Inflammatory macrophage (primary cell): ENCODE data around the gene NXPE2.
"Not testable (repeated sequence)": the region's sequence is repeated elsewhere in the genome, so short reads cannot be mapped to it uniquely, and the experiment has no call there.

Source experiments
- DNase-seq, 2 donors: peaks; one replicate each; pipeline ENCODE4 v3.0.0-alpha.2; 2020 to 2022
- total RNA-seq, 18 experiments: gene quantifications; one replicate each; lab custom pipeline; 2026; ENCODE audit warnings: mixed read lengths in 6 of 18, inconsistent platforms in 2 of 18; lab: John Stamatoyannopoulos, UW

Gene NXPE2
- total RNA-seq = 0 to 0.12 (median 0) reads per million in 18 experiments

DNA sequence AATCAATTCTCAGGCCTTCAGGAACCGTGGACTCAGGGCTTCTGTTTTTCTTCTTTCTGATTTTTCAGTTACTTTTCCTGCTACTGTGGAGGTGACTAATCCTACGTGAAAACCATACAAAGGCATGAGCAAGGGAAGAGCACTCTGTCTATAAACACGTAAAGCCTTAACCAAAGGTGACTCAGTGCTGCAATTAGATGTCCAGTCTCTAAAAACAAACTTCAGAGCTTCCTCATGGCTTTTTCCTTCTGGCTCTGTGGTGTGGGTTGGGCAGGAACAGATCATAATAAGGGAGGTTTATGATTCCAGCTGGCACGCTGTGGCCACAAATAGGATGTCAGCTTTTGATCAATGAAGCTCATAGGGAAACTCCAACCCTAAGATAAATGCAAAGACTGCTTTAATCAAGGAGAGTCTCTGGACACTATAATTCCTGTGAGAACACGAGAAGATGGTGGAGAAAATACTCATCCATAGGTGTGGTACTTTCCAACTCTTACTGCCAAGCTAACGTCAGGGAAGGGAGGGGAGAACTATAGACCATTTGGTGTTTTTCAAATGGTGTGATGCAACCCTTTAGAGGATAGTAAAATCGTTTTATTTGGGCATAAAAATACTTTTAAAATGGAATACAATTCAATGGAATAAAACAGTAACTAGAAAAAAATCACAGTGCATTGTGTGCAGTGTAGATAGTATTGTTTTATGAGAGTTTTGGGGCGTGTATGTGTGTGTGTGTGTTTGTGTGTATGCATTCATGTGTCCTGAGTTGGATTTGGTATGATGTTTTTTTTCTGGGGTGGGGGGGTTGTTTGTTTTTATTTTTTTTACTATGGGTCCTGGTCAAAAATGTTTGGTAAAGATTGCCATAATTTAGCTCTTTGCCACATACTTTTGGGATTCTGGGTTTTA is at the start of gene NXPE2:
TSS of gene NXPE2 (plus strand) at position 403 of the 912 bp plus-strand sequence. CDS start at position 452, 49 bp downstream.
- DNase-seq = no peak

DNA sequence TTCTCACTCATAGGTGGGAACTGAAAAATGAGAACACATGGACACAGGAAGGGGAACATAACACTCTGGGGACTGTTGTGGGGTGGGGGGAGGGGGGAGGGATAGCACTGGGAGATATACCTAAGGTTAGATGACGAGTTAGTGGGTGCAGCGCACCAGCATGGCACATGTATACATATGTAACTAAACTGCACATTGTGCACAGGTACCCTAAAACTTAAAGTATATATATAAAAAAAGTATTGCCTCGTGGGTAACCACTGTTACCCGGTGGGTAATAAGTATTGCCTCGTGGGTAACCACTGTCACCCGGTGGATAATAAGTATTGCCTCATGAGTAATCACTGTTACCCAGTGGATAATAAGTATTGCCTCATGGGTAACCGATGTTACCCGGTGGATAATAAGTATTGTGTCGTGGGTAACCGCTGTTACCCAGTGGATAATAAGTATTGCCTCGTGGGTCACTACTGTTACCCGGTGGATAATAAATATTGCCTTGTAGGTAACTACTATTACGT is 46.8 kb upstream of the NXPE2 start:
- DNase-seq = not testable (repeated sequence)

DNA sequence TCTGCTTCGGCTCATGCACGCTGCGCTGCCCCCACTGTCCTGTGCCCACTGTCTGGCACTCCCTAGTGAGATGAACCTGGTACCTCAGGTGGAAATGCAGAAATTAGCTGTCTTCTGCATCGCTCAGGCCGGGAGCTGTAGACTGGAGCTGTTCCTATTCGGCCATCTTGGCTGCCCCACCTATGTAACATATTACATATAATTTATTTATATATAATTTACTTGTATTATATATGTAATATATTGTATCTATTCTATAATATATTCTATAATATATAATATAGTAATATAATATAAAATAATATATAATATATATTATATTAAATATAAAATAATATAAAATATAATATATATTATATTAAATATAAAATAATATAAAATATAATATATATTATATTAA is 38.9 kb upstream of the NXPE2 start:
- not testable (repeated sequence) for DNase-seq

DNA sequence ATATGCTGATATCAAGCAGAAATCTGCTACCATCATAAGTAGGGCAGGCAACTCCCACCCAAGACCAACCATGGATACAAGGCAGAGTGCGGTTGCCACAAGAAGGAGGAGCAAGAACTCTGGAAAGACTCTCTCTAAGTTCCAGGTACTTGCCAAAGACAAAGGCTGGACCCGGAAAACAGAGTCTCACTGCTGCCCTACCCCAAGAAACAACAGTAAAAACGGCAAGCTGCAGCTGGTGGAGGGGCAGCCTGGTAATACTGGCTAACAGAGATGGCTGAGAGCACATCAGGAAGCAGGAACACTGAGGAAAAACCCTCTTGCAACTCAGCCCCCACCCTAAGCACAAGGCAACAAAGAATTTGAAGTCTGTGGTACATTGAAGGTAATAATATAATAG is 27.7 kb upstream of the NXPE2 start:
- no peak for DNase-seq

DNA sequence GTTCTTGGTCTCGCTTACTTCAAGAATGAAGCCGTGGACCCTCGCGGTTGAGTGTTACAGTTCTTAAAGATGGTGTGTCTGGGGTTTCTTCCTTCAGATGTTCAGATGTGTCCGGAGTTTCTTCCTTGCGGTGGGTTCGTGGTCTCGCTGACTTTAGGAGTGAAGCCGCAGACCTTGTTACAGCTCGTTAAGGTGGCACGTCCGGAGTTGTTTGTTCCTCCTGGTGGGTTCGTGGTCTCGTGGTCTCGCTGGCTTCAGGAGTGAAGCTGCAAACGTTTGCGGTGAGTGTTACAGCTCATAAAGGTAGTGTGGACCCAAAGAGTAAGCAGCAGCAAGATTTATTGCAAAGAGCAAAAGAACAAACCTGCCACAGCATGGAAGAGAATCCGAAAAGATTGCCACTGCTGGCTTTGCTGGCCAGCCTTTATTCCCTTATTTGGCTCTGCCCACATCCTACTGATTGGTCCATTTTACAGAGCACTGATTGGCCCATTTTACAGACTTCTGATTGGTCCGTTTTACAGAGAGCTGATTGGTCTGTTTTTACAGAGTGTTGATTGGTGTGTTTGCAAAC is 27.1 kb upstream of the NXPE2 start:
- no peak for DNase-seq

DNA sequence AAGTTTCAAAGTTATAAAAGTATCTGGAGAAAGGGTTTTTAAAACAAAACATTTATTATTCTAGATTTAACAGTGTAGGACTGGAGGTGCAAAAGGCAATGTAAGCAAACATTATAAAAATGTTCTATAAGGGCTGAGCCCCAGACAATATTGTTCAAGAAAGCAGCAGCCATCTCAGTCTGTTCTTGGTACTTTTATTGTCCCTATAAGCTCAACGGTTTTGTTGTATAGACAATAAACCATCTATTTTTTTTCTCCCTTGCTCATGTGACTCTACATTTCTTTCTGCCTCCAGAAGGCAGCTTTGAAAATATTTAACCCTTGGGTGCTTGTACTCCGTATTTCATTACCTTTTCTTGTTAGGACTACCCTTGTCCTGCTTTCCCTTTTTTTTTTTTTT is 25.2 kb upstream of the NXPE2 start:
- DNase-seq = no peak

DNA sequence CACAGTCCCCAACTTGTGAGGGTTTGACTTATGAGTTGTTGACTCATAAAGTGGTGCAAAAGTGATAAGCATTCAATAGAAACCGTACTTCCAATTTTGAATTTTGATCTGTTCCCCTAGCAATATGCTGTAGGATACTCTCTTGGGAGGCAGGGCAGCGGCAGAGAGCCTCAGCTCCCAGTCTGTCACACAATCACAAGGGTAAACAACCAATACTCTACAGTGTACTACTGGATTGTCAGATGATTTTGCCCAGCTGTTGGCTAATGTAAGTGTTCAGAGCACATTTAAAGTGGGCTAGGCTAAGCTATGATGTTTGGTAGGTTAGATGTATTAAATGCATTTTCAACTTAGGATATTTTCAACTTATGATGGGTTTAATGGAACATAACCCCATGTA is 13.7 kb upstream of the NXPE2 start:
- DNase-seq = no peak

DNA sequence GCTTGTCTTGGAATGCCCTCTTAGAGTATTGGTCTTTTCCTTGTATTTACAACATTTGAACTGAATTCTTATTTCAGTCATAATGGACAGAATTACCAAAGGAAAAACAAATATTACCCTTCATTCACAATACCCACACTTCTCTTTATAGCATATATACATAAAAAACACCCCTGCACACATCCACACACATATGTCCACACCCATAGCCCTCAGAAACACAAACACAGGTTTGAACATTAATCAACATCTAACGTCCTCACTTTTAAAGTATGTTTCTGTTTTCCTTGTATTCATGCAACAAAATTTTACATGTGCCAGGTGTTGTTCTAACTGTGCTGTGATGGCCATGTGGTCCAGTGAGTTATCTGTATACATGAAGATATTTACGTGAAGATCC is 11.6 kb upstream of the NXPE2 start:
- no peak for DNase-seq

DNA sequence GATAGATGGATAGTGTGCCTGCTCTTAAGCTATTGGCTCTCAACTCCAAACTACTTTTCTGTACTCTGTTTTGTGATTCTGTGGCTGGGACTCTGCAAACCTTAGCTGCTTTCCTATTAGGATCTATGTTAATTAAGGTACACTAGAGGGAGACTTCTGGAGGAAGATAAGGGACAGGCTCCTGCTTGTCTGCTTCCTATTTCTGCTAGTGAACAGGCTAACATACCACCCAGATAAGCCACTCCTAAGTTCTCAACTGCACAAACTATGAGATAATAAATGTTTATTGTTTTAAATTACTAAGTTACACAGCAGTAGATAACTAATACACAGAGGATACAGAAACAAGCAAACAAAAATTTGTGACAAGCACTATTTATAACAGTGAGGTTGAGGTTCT is 10.2 kb upstream of the NXPE2 start:
- no peak for DNase-seq

DNA sequence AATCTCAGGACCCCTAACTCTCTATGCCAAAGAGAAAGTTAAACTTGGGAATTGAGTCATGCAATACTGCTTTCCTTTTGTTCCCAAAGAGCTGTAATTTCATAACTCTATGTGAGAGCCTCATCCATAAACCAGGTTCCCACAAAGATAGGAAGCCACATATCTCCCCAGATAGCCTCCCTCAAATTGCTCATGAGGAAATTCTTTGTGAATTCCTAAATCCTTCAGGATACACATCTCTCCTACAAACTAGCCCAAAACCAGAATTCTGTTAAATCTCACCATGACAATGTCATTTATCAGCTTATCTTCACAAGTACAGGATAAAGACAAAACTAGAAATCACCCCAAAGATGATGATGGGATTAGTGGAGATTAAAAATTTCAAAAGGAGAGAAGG is 4.7 kb upstream of the NXPE2 start:
- no peak for DNase-seq

DNA sequence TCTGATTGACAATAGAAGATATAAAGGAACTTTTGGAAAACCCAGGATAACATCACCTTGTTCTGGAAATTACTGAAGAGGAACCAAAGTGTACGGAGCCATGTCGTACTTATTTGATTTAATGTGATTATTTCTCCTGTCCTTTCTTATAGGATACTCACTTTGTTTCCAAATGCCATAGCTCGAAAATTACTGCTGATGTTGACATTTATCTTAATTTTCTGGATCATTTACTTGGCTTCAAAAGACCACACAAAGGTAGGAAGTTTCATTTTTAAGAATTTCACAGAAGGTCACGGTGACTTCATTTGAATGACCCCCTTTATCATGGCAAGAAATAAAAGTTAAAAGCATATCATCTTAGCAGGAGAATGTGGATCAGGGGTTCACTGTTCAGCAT is 1.2 kb downstream of the NXPE2 start:
- no peak for DNase-seq

DNA sequence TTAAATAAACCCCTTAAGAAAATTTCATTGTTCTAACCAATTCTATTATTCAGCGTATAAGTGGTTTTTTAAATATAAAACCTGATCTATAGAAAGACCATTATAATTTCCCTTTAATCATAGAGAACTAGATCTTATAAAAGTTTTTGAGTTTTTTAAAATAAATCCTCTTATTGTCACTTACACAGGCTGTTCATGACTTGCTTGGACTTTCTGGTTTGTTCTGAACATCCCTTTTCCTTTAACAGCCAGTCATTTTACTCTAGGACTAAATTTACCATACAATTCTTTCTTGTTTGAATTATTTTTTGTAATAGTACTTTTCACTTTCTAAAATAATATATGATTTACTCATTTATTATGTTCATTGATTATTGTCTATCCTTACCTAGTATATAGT is 4.7 kb downstream of the NXPE2 start:
- no peak for DNase-seq

DNA sequence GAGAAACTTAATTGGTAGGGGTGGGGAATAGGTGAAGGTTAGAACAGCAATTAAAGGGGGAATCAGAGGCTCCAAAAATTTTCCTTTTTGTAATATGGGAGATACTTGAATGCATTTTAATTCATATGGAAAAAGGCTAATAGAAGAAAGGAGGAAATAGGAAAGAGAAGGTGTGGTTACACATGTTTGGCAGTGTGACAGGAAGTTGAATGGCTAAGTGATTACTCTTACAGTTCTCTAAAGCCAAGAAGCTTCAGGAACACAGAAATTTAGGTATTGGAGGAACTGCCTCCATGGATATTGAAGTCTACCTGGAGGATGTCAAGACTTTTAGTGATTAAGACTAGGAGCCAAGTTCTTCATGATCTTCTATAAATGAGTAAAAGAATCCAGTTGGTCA is 6.3 kb downstream of the NXPE2 start:
- DNase-seq = no peak

DNA sequence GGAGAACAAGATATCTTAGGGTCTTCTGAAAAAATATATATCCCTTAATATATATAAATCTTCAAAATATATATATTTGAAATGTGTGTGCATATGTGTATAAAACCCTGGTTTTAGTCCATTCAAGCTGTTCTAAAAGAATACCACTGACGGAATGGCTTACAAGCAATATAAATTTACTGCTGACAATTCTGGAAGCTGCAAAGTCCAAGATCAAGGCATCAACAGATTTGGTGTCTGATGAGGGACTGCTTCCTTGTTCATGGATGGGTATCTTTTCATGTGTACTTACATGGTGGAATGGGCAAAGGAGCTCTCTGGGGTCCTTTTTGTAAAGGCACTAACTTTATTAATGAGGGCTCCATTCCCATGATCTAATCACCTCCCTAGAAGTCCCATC is 6.8 kb downstream of the NXPE2 start:
- DNase-seq = no peak

DNA sequence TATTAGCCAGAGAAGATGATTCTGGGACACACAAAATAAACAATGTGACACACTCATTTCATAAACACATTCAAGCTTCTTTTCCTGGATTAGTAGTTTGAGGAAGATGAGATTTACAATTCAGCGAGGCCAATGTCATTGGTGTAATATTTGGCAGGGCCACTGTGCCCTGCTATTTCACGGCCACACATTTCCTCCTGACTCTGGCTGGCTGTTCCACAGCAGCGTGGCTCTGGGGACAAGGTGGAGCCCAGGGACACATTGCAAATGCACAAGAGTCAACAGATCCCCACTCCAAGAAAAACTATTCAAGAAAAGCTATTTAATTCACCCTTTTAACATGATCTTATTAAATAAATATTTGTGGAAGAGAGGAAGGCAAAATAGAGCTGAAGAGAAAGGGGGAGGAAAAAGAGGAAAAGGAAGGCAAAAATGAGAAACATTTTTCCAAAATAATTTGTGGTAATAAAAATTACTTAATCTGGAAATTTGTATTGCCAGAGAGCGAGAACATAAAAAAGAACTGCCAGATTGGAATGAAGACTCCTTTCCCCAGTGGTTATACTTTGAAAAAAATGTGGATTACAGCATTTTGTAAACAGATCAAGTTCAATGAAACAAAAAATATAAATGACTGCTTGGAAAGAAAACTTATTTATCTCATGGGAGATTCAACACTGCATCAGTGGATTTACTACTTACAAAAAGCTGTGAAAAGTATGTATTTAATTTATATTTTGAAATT is 27.1 kb downstream of the NXPE2 start:
- no peak for DNase-seq

DNA sequence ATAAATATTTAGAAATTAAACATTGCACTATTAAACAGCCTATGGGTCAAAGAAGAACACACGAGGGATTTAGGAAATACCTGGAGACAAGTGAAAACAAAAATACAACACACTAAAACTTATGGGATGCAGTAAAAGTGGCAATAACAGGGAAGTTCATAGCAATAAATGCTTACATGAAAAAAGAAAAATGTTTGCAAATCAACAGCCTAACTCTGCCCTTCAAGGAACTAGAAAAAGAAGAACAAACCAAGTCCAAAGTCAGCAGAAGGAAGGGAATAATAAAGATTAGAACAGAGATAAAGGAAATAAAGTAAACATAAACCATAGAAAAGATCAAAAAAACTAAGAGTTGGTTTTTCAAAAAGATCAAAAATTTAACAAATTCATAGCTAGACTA is 31.6 kb downstream of the NXPE2 start:
- DNase-seq = no peak

DNA sequence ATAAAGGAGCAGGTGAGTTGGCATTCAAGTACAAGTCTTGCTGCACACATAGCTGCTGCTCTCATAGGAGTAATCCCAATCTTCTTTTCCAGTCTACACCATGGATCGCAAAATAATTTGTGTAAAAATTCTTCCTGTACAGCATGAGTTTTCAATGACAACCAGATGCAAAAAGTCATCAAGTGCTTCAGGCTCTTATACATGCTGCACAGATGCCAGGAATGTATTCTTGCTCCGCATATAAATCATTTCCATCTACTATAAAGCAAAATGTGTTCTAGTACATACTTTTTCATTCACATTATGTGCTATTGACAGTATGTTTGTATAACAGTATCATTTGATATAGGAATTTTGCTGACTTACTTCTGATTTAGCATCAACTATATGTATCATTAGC is 35.4 kb downstream of the NXPE2 start:
- no peak for DNase-seq

DNA sequence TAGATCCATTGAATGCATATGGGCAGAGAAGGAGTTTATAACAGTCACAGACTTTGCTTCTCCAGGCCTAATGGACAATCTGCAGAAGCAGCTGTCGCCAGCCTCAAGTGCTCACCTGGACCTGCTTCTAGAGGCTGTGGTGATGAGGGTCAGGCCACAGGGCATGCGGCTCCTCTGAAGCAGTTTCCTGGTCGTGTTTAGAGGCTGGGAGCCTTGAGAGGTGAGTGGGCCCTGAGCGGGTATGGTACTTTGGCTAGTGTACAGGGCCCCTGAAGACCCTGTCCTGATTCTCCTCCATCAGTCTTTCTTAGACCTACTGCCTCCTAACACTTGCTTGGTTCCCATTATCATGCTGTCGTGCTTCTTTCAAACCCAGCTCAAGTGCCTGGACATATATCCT is 41.2 kb downstream of the NXPE2 start:
- DNase-seq = no peak

DNA sequence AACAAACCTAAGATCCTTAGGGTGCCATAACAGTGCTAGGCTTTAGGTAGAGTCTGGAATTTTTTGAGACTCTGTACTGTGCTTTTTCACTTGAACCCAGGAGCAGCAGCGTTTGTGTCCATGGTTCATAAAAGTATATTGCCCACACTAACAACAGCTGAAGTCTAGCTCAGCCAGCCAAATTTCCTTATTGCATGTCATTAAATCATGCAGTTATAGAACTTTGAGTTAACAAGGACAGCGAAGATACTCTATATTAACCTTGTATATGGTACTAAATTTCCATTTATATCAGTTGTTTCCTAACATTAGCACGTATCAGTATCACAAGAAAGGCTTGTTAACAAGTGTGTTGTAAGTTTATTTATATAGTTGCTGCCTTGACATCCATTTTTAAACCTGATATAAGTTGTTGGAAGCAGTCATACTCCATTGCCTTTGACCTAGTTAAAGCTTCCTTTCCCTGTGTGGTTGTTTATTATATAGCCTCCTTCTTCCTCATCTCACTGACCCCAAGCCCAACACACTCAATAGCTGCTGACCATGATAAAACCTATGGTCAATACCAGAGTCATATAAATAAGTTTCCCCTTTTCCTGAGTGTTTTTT is 46.7 kb downstream of the NXPE2 start:
- DNase-seq = no peak

DNA sequence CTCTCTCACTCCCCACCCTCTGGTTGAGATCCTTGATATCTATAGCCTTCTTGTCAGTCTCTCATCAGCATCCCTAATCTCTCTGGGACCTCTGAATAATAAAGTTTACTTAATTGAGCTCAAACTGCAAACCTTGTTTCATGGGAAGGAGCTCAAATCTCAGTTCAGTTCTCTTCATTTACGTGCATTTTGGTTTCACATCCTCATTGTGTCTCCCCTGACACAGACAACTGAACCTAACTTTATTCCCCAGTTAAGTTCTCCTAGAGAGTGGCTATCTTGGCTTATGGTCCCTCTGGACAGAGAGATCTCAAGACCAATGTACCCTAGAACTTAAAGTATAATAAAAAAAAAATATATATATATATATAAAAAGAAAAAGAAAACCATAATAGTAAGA is 47.3 kb downstream of the NXPE2 start:
- no peak for DNase-seq

DNA sequence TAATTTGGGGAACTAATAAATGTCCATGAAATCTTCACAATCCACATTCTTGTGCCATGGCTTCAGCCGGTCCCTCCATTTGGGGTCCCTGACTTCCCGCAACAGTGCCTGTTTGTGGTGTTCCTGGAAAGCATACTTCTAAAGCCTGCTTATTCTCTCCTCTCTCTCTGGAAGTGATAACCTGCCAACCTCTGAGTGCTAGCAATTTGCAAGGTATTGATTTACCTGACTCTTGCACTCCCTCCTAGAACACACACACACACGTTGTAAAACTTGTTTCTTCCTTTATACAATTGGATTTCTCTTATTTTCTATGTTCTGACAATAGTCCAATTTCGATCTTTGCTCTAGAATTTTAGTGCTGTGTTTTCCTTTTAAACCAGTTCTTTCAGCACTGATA is 58.5 kb downstream of the NXPE2 start:
- no peak for DNase-seq

DNA sequence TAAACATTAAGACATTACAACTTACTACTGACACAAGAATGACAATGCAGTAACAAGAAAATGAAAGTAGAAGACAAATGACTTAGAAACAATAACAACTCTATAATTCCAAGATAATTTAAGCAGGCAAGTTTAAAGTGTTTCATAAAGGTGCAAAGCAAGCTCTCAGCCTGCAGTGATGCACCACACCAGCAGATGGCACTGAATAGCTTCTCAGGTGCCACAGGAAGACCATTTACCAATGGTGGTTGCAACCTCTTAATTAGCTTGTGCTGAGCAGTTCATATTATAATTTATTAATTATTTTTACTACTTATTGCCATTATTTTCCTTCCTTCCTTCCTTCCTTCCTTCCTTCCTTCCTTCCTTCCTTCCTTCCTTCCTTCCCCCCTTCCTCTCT is 60.6 kb downstream of the NXPE2 start:
- peak; percentile 23 to 48 for DNase-seq

DNA sequence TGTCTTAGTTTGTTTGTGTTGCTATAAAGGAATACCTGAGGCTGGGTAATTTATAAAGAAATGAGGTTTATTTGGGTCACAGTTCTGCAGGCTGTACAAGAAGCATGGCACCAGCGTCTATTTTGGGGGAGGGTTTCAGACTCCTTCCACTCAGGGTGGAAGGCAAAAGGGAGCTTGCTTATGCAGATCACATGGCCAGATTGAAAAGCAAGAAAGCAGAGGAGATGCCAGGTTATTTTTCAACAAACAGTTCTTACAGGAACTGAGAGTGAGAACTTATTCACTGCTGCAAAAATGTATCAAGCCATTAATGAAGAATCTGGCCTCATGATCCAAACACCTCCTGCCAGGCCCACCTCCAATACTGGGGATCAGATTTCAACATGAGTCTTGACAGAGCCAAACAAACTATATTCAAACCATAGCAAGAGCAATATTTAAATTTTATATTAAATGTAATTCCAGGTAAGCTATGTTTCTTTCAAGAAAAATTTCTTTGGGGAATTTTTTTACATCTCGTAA is 66.9 kb downstream of the NXPE2 start:
- DNase-seq = no peak
